Skeletal muscle tissue (tissue), 4 donors: ENCODE results near the gene ZNF701. TPM values are rescaled to one million over a fixed set of nuclear protein-coding genes. Genes with fewer than 3 reads are reported as not detected.
"Not testable (repeated sequence)": the region's sequence is repeated elsewhere in the genome, so short reads cannot be mapped to it uniquely, and the experiment has no call there.

Experiments
- H3K27ac ChIP-seq: one replicate; pipeline ENCODE4 v1.7.0; 2013; ENCODE audit warnings: mild to moderate bottlenecking, low read depth, low read length, inconsistent platforms
- H3K27me3 ChIP-seq, 3 donors: one replicate each; pipeline ENCODE4 v1.7.0; 2013; ENCODE audit warnings: low read length in 3 of 3; ENCODE audit not compliant: control insufficient read depth in 3 of 3, insufficient read depth in 3 of 3
- H3K36me3 ChIP-seq, 3 donors: one replicate each; pipeline ENCODE4 v1.7.0; 2013; ENCODE audit warnings: low read length in 3 of 3; ENCODE audit not compliant: control insufficient read depth in 3 of 3, insufficient read depth in 3 of 3
- H3K4me1 ChIP-seq, 3 donors: one replicate each; pipeline ENCODE4 v1.7.0; 2013; ENCODE audit warnings: low read length in 3 of 3, mild to moderate bottlenecking in 3 of 3; ENCODE audit not compliant: control insufficient read depth in 3 of 3, insufficient read depth in 3 of 3
- H3K4me3 ChIP-seq, 3 donors: one replicate each; pipeline ENCODE4 v1.7.0; 2013; ENCODE audit warnings: low read length in 3 of 3
- H3K9ac ChIP-seq, 3 donors: one replicate each; pipeline ENCODE4 v1.7.0; 2013; ENCODE audit warnings: low read length in 3 of 3, mild to moderate bottlenecking in 3 of 3, moderate library complexity in 2 of 3, low read depth in 1 of 3
- H3K9me3 ChIP-seq, 3 donors: one replicate each; pipeline ENCODE4 v1.7.0; 2013; ENCODE audit warnings: low read length in 3 of 3; ENCODE audit not compliant: control insufficient read depth in 3 of 3
- total RNA-seq: library from RNA; depleted of rRNA; stranded (reverse); fragments of >200 nt; gene quantifications from one replicate; pipeline ENCODE4 v1.2.3, GENCODE V29; 2014
- donor health status: Osteomylitis.

The ZNF701 gene
- total RNA-seq, 1 donor from 2014 or later, result 20.9 TPM

DNA sequence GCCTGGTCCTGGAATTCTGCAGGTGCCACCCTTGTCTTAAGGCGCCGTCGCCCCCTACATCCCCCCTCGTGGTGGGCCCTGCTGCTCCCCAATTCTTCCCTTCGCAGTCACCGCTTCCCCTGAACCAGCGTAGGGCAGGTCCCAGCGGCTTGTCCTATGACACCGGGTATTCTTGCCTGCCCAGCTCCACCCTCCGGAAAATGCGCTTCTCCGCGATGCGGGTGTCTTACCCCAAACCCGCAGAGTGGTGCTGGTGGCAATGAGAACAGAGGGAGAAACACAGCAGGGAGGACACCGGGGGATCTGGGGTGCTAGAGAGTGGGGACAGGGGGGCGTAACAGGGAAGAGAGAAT is 33.7 kb upstream of the ZNF701 start:
- Histone ChIP-seq H3K4me1 (peaks cover 12 to 23% (median 14%) of the 10 kb centered on the region in 3 donors), H3K27ac (no peak overlapping the region), H3K9me3 (no peaks in the 10 kb centered on the region), H3K36me3 (peaks cover 0 to 4% (median 2%) of the 10 kb centered on the region in 3 donors), H3K4me3 (peak overlapping the region; percentile 83 to 84 (median 83)), H3K27me3 (no peaks in the 10 kb centered on the region), H3K9ac (peak overlapping the region; percentile 80 to 84 (median 81))

DNA sequence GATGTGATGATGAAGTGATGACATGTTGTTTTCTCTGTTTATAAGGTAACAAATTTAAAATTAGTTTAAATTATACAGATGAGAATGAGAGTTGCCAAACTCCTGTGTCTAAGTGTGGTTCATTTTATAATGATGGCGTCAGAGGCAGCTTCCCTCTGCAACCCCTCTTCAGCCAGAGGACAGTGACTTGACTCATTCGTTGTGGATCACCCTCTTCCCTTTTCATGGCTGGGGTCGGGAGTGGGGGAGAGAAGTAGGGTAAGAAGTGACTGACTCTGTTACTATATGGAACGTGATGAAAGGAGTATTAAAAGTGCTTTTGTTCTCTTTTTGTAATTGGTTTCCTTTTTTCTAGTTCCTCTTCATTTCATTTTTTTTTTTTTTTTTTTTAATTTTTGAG is 31.3 kb upstream of the ZNF701 start:
- not testable (repeated sequence) for H3K9me3 ChIP-seq, H3K4me3 ChIP-seq

DNA sequence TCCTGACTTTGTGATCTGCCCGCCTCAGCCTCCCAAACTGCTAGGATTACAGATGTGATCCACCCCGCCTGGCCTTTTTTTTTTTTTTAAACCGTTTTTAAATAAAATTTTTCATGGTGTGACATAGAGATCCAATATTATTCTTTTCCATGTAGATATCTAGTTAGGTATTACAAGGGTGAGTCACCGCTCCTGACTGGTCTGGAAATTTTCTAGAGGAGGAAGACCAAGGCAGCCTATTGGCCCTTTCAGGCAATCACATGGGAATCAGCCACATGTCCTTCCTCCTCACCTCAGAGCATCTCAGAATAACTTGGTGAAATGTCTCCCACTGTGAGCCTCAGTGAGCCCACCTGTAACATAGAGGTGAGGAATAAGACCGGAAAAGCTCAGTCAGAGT is 28.9 kb upstream of the ZNF701 start:
- H3K4me3 ChIP-seq, H3K9ac ChIP-seq, H3K4me1 ChIP-seq, H3K9me3 ChIP-seq, H3K27ac ChIP-seq, H3K27me3 ChIP-seq: not testable (repeated sequence)
- H3K36me3 ChIP-seq, result peaks cover 15 to 23% (median 21%) of the 10 kb centered on the region in 3 donors

More for the DNA sequence above, 31.3 kb upstream of the ZNF701 start:
- H3K27ac ChIP-seq, H3K27me3 ChIP-seq, H3K9ac ChIP-seq, H3K36me3 ChIP-seq: not testable (repeated sequence)
- H3K4me1 ChIP-seq, result peaks cover 8 to 17% (median 14%) of the 10 kb centered on the region in 3 donors

DNA sequence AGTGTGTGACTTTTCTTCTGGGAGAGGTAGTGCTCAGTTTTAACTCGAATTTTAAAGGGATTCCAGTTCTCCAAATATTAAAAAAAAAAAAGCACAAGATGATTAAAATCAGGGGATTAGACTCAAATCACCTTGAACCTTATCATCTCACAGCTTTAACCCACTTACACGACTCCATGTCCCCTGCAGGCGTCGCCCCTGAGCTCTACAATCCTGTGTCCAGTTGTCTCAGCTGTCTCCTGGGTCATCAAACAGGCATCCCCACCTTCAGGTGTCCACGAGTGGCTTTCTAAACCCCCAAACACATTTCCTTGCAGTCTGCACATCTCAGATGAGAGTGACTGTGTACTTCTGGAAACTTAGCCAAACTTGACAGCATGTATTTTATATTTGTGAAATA is 28.5 kb upstream of the ZNF701 start:
- Histone ChIP-seq H3K36me3 (peaks cover 15 to 26% (median 21%) of the 10 kb centered on the region in 3 donors), H3K9me3 (peaks cover 0 to 3% (median 0%) of the 10 kb centered on the region in 3 donors), H3K4me3 (no peak overlapping the region), H3K9ac (no peak overlapping the region), H3K27ac (no peak overlapping the region), H3K27me3 (no peaks in the 10 kb centered on the region), H3K4me1 (peaks cover 0 to under 1% (median 0%) of the 10 kb centered on the region in 3 donors)

DNA sequence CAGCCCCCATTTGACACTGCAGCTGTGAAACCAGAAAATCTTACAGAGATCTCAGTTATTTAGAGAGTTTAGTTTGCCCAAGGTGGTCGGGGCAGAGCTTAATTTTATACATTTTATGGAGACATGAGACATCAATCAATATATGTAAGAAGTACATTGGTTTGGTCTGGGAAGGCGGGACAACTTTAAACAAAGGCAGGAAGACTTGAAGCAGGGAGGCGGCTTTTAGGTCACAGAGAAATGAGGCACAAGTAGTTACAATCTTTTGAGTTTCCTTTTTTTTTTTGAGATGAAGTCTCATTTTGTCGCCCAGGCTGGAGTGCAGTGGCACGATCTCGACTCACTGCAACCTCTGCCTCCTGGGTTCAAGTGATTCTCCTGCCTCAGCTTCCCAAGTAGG is 27.5 kb upstream of the ZNF701 start:
- H3K4me3 ChIP-seq, H3K27ac ChIP-seq, H3K9ac ChIP-seq, H3K9me3 ChIP-seq, H3K27me3 ChIP-seq, H3K4me1 ChIP-seq: not testable (repeated sequence)
- H3K36me3 ChIP-seq, result peaks cover 15 to 30% (median 25%) of the 10 kb centered on the region in 3 donors

DNA sequence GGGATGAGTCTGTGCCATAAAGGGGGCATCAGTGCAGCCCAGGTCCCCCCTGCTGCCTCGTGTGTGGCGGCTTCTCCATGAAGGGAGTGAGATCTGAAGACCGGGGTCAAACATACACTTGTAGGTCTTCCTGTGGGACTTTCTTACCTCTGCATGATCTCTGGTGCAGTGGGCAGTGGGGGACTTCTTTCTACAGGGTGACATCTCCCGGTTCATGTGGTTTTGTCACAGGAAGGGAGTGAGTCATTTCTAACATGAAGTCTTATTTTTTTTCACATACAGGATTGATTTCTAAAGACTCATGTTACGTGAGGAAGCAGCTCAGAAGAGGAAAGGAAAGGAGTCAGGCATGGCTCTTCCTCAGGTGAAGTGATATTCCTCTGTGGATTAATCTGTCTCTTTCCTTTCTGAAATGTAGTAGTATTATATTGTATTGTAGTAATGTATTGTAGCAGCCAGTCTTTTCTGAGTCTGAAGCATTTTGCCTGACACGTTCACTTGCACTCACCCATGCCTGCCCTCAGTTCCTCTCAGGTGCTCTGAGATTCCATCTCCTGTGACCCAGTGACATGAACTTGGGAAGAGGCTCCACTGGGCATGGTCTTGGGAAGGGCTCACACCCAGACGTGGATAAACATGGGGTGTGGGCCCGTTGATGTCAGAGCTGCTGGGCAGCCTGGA is 27.0 kb upstream of the ZNF701 start:
- Histone ChIP-seq H3K27ac (no peak overlapping the region), H3K27me3 (no peaks in the 10 kb centered on the region), H3K9ac (no peak overlapping the region), H3K4me1 (no peaks in the 10 kb centered on the region), H3K36me3 (peaks cover 15 to 34% (median 29%) of the 10 kb centered on the region in 3 donors), H3K4me3 (no peak overlapping the region), H3K9me3 (peaks cover 0 to 3% (median 0%) of the 10 kb centered on the region in 3 donors)

DNA sequence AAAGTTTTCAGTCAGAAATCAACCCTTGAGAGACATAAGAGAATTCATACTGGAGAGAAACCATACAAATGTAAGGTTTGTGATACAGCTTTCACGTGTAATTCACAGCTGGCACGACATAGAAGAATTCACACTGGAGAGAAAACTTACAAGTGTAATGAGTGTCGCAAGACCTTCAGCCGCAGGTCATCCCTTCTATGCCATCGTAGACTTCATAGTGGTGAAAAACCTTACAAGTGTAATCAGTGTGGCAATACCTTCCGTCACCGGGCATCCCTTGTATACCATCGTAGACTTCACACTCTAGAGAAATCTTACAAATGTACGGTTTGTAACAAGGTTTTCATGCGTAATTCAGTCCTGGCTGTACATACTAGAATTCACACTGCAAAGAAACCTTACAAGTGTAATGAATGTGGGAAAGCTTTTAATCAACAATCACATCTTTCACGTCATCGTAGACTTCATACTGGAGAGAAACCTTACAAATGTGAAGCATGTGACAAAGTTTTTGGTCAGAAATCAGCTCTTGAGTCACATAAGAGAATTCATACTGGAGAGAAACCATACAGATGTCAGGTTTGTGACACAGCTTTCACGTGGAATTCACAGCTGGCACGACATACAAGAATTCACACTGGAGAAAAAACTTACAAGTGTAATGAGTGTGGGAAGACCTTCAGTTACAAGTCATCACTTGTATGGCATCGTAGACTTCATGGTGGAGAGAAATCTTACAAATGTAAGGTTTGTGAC is 15.7 kb upstream of the ZNF701 start:
- peak overlapping the region; percentile 8 to 54 (median 10) for H3K4me3 ChIP-seq

DNA sequence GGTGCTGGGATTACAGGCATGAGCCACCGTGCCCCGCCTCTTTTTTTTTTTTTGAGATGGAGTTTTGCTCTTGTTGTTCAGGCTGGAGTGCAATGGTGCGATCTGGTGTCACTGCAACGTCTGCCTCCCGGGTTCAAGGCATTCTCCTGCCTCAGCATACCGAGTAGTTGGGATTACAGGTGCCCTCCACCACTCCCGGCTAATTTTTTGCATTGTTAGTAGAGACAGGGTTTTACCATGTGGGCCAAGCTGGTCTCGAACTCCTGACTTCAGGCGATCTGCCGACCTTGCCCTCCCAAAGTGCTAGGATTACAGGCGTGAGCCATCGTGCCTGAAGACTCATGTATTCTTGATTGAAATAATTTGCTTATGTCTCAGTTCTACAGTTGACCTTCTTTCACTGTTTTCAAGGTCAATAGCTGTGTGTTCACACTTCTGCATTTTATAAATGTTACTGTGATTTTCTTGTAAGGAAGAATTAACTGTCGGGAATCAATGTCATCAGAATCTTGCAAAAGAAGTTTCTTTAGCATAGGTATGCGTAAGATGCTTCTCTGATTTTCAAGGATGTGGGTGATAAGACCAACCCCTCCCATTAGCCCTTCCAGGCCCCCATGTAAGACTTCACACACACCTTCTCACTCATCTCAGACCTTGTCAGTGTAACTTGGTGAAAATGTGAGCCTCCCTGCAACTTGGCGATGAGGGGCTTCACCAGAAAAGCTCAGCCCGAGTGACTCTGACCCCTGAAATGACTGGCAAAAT is 12.7 kb upstream of the ZNF701 start:
- Histone ChIP-seq H3K27ac (no peak overlapping the region), H3K27me3 (no peaks in the 10 kb centered on the region), H3K9ac (no peak overlapping the region), H3K4me1 (no peaks in the 10 kb centered on the region), H3K36me3 (peaks cover 42 to 65% (median 54%) of the 10 kb centered on the region in 3 donors), H3K9me3 (peaks cover 24 to 28% (median 26%) of the 10 kb centered on the region in 3 donors), H3K4me3 (no peak overlapping the region)

More for the DNA sequence above, 15.7 kb upstream of the ZNF701 start:
- no peaks in the 10 kb centered on the region for H3K4me1 ChIP-seq
- no peak overlapping the region for H3K9ac ChIP-seq
- H3K27ac ChIP-seq, result no peak overlapping the region
- peaks cover 20 to 26% (median 26%) of the 10 kb centered on the region in 3 donors for H3K9me3 ChIP-seq
- peaks cover 53 to 70% (median 64%) of the 10 kb centered on the region in 3 donors for H3K36me3 ChIP-seq
- no peaks in the 10 kb centered on the region for H3K27me3 ChIP-seq

DNA sequence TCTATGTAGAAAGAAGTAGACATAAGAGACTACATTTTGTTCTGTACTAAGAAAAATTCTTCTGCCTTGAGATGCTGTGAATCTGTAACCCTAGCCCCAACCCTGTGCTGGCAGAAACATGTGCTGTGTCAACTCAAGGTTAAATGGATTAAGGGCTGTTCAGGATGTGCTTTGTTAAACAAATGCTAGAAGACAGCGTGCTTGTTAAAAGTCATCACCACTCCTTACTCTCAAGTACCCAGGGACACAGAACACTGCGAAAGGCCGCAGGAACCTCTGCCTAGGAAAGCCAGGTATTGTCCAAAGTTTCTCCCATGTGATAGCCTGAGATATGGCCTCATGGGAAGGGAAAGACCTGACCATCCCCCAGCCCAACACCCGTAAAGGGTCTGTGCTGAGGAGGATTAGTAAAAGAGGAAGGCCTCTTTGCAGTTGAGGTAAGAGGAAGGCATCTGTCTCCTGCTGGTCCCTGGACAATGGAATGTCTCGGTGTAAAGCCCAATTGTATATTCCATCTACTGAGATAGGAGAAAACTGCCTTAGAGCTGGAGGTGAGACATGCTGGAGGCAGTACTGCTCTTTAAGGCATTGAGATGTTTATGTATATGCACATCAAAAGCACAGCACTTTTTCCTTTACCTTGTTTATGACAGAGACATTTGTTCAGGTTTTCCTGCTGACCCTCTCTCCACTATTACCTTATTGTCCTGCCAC is 11.2 kb upstream of the ZNF701 start:
- H3K27ac ChIP-seq, H3K4me1 ChIP-seq, H3K9ac ChIP-seq, H3K4me3 ChIP-seq, H3K27me3 ChIP-seq: not testable (repeated sequence)
- H3K9me3 ChIP-seq, result peaks cover 17 to 27% (median 24%) of the 10 kb centered on the region in 3 donors
- H3K36me3 ChIP-seq, result peaks cover 28 to 59% (median 46%) of the 10 kb centered on the region in 3 donors
